Measurements from ENCODE around the gene RIN2.

GRCh38 chr20:19748681-19749080 is 9.4 kb upstream of the RIN2 start:
- TF ChIP-seq, protein P1, sequence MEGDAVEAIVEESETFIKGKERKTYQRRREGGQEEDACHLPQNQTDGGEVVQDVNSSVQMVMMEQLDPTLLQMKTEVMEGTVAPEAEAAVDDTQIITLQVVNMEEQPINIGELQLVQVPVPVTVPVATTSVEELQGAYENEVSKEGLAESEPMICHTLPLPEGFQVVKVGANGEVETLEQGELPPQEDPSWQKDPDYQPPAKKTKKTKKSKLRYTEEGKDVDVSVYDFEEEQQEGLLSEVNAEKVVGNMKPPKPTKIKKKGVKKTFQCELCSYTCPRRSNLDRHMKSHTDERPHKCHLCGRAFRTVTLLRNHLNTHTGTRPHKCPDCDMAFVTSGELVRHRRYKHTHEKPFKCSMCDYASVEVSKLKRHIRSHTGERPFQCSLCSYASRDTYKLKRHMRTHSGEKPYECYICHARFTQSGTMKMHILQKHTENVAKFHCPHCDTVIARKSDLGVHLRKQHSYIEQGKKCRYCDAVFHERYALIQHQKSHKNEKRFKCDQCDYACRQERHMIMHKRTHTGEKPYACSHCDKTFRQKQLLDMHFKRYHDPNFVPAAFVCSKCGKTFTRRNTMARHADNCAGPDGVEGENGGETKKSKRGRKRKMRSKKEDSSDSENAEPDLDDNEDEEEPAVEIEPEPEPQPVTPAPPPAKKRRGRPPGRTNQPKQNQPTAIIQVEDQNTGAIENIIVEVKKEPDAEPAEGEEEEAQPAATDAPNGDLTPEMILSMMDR (IDR thresholded peaks at IDR 0.05; ENCODE audit: low read depth, low read length), result no peak
- TF ChIP-seq POLR2A (IDR thresholded peaks at IDR 0.05; ENCODE audit: extremely low read depth, insufficient read length), result no peak
